ENCODE results near the gene PDLIM5.

DNA sequence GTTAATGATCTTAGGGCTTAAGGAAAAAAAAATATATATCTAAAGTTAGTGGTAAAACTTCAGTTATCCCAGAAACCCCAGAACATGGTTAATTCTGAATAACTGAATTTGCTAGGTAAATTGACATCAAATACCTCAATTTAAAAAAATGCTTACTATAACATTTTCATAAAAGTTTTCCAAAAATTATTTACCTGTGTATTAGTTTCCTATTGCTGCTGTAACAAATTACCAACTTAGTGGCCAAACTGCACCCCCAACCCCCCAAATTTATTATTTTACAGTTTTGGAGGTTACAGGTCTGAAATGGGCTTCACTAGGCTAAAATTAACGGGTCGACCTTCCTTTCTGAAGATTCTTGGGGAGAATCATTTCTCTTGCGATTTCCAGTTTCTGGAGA lies 95.2 kb downstream of the PDLIM5 start:
- TF ChIP-seq, protein P1, sequence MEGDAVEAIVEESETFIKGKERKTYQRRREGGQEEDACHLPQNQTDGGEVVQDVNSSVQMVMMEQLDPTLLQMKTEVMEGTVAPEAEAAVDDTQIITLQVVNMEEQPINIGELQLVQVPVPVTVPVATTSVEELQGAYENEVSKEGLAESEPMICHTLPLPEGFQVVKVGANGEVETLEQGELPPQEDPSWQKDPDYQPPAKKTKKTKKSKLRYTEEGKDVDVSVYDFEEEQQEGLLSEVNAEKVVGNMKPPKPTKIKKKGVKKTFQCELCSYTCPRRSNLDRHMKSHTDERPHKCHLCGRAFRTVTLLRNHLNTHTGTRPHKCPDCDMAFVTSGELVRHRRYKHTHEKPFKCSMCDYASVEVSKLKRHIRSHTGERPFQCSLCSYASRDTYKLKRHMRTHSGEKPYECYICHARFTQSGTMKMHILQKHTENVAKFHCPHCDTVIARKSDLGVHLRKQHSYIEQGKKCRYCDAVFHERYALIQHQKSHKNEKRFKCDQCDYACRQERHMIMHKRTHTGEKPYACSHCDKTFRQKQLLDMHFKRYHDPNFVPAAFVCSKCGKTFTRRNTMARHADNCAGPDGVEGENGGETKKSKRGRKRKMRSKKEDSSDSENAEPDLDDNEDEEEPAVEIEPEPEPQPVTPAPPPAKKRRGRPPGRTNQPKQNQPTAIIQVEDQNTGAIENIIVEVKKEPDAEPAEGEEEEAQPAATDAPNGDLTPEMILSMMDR (conservative IDR thresholded peaks at IDR 0.05 in 1 of 2, IDR thresholded peaks at IDR 0.05 in 1 of 2; ENCODE audit: extremely low read depth in 1 of 2, insufficient read depth in 1 of 2, low read depth in 1 of 2, low read length in 2 of 2), result no peak
- TF ChIP-seq EZH2 (IDR thresholded peaks at IDR 0.05; ENCODE audit: borderline replicate concordance, low read length), result no peak

All from mammary epithelial cell (primary cell).